Measurements from ENCODE around the gene HDDC3. TPM values are rescaled to one million over a fixed set of nuclear protein-coding genes. Genes with fewer than 3 reads are reported as not detected.

The HDDC3 gene
- total RNA-seq, 1 experiment from 2014 or later, result 5.3 TPM

DNA sequence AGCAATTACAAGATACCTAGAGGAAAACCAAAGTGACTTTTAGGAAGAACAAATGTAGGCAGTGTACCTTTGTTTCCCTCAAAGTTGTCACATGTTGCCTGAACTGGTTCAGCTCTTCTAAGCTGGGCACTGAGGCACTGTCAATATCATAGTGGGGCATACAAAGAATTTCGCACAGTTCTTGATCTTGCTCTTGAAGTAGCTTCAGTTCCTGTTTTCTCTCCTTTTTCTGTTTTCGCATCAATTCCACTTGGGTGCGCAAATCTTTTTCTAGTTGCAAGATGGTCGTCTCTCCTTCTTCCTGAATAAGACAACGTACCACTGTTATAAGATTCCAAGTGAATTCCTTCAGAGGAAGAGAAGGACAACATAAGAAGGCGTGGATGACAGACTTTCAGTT, 49.3 kb upstream of the HDDC3 start:
- H3K27ac ChIP-seq (ENCODE audit: low read length), result no peak overlapping the region
- TF ChIP-seq, protein P1, sequence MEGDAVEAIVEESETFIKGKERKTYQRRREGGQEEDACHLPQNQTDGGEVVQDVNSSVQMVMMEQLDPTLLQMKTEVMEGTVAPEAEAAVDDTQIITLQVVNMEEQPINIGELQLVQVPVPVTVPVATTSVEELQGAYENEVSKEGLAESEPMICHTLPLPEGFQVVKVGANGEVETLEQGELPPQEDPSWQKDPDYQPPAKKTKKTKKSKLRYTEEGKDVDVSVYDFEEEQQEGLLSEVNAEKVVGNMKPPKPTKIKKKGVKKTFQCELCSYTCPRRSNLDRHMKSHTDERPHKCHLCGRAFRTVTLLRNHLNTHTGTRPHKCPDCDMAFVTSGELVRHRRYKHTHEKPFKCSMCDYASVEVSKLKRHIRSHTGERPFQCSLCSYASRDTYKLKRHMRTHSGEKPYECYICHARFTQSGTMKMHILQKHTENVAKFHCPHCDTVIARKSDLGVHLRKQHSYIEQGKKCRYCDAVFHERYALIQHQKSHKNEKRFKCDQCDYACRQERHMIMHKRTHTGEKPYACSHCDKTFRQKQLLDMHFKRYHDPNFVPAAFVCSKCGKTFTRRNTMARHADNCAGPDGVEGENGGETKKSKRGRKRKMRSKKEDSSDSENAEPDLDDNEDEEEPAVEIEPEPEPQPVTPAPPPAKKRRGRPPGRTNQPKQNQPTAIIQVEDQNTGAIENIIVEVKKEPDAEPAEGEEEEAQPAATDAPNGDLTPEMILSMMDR (IDR thresholded peaks at IDR 0.05), result no peak
- TF ChIP-seq TCF7L2 (IDR thresholded peaks at IDR 0.05; ENCODE audit: low read depth, low read length) (no peak), POLR2AphosphoS5 (IDR thresholded peaks at IDR 0.05; ENCODE audit: low read depth, low read length) (no peak), SIN3A (IDR thresholded peaks at IDR 0.05; ENCODE audit: borderline replicate concordance, insufficient read depth, low read depth, low read length) (no peak)
- TF ChIP-seq, protein P2, sequence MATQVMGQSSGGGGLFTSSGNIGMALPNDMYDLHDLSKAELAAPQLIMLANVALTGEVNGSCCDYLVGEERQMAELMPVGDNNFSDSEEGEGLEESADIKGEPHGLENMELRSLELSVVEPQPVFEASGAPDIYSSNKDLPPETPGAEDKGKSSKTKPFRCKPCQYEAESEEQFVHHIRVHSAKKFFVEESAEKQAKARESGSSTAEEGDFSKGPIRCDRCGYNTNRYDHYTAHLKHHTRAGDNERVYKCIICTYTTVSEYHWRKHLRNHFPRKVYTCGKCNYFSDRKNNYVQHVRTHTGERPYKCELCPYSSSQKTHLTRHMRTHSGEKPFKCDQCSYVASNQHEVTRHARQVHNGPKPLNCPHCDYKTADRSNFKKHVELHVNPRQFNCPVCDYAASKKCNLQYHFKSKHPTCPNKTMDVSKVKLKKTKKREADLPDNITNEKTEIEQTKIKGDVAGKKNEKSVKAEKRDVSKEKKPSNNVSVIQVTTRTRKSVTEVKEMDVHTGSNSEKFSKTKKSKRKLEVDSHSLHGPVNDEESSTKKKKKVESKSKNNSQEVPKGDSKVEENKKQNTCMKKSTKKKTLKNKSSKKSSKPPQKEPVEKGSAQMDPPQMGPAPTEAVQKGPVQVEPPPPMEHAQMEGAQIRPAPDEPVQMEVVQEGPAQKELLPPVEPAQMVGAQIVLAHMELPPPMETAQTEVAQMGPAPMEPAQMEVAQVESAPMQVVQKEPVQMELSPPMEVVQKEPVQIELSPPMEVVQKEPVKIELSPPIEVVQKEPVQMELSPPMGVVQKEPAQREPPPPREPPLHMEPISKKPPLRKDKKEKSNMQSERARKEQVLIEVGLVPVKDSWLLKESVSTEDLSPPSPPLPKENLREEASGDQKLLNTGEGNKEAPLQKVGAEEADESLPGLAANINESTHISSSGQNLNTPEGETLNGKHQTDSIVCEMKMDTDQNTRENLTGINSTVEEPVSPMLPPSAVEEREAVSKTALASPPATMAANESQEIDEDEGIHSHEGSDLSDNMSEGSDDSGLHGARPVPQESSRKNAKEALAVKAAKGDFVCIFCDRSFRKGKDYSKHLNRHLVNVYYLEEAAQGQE (IDR thresholded peaks at IDR 0.05; ENCODE audit: insufficient read depth in 1 of 2, low read depth in 2 of 2, low read length in 1 of 2), result no peak
- CTCF ChIA-PET, result no interaction called here
- peaks cover 6% of the 10 kb centered on the region for H3K4me1 ChIP-seq (ENCODE audit: control insufficient read depth, insufficient read depth, low read length)
- ATAC-seq (no peak), DNase-seq (ENCODE audit: low read depth, low spot score) (no peak)
- no peak overlapping the region for H3K4me3 ChIP-seq (ENCODE audit: low read depth in 2 of 2, low read length in 2 of 2)
- intact Hi-C loops (cut with micrococcal nuclease; ENCODE audit: unreplicated experiment), result no loop called here
- no peaks in the 10 kb centered on the region for H3K9me3 ChIP-seq (ENCODE audit: control insufficient read depth, insufficient read depth, low read depth, low read length)
- POLR2A ChIA-PET, result no interaction called here
- H3K27me3 ChIP-seq (ENCODE audit: control insufficient read depth, insufficient read depth, low read length), result no peaks in the 10 kb centered on the region
- no TSS peak for BruUV-seq (replicated peaks)
- in situ Hi-C loops (cut with HindIII; ENCODE audit: low pct_unique_long_range_greater_than_20kb, low sequenced_read_pairs), result no loop called here
- peaks cover 48% of the 10 kb centered on the region for H3K36me3 ChIP-seq (ENCODE audit: control insufficient read depth, insufficient read depth, low read length)

DNA sequence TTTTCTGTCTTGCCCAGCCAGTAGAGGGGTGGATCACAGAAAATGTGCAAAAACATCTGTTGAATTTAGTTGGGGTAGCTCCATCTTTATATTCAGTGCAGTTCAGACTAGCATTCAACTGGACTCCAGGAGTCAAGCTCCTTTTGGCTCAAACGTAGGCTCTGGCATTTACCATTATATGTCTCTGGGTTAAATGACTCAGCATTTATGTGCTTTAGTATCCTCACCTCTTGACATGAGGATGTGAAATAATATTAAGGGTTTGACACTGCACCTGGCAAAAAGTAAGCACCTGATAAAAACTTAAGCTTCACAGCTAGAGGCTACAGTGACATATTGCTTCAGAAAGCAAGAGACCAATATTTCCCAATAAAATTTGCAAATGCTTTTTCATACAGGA, 47.2 kb upstream of the HDDC3 start:
- ChIA-PET POLR2A (no interaction called here), CTCF (no interaction called here)
- BruUV-seq (replicated peaks), result no TSS peak
- Histone ChIP-seq H3K27me3 (ENCODE audit: control insufficient read depth, insufficient read depth, low read length) (no peaks in the 10 kb centered on the region), H3K27ac (ENCODE audit: low read length) (peak overlapping the region; percentile 30; the same call in 1 of the 2 replicates), H3K9me3 (ENCODE audit: control insufficient read depth, insufficient read depth, low read depth, low read length) (no peaks in the 10 kb centered on the region), H3K4me1 (ENCODE audit: control insufficient read depth, insufficient read depth, low read length) (no peaks in the 10 kb centered on the region), H3K36me3 (ENCODE audit: control insufficient read depth, insufficient read depth, low read length) (peaks cover 56% of the 10 kb centered on the region), H3K4me3 (ENCODE audit: low read depth in 2 of 2, low read length in 2 of 2) (no peak overlapping the region)
- no peak for DNase-seq (ENCODE audit: low read depth, low spot score)
- intact Hi-C loops (cut with micrococcal nuclease; ENCODE audit: unreplicated experiment), result no loop called here
- in situ Hi-C loops (cut with HindIII; ENCODE audit: low pct_unique_long_range_greater_than_20kb, low sequenced_read_pairs), result no loop called here
- TF ChIP-seq POLR2AphosphoS5 (IDR thresholded peaks at IDR 0.05; ENCODE audit: low read depth, low read length), result no peak
- TF ChIP-seq, protein P1 (IDR thresholded peaks at IDR 0.05), result no peak
- no peak for TF ChIP-seq SIN3A (IDR thresholded peaks at IDR 0.05; ENCODE audit: borderline replicate concordance, insufficient read depth, low read depth, low read length)
- TF ChIP-seq, protein P2 (IDR thresholded peaks at IDR 0.05; ENCODE audit: insufficient read depth in 1 of 2, low read depth in 2 of 2, low read length in 1 of 2), result no peak
- no peak for TF ChIP-seq TCF7L2 (IDR thresholded peaks at IDR 0.05; ENCODE audit: low read depth, low read length)
- ATAC-seq, result no peak
